ENCODE results near the gene AQP11.
"Not testable (repeated sequence)": the region's sequence is repeated elsewhere in the genome, so short reads cannot be mapped to it uniquely, and the experiment has no call there.

Gene AQP11

DNA sequence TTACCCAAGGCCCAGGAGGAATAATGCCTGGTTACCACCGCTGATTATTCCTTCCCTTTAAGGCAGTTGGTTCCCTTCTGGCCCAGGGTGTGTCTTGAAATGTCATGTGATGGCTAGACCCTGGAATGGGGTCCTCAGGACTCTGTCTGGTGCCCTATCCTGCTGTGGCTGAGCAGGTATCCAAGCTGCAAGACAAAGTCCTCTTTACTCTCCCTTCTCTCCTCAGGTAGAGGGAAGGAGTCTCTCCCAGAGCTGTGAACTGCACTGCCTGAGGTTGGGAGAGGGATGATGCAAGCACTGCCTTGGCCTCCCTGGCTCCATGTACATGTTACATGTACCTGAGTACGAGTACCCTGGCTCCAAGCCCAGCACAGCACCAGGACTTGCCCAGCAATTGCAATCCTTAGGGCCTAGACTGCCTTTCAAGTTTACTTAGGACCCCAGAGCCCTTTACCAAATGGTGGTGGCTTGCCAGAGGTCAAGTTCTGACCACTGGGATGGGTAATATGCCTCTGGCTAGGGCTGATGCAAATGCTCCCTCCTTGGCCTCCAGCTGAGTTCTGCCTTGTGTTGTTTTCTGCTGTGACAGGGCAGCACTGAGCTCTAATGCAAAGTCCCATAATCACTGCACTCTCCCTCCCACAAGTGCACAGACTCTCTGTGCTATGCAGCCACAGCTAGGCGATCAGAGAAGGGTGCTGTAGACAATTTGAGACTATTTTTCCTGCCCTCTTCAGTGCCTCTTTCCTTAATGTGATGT lies 20.7 kb upstream of the AQP11 start:
- TF ChIP-seq, protein P1, sequence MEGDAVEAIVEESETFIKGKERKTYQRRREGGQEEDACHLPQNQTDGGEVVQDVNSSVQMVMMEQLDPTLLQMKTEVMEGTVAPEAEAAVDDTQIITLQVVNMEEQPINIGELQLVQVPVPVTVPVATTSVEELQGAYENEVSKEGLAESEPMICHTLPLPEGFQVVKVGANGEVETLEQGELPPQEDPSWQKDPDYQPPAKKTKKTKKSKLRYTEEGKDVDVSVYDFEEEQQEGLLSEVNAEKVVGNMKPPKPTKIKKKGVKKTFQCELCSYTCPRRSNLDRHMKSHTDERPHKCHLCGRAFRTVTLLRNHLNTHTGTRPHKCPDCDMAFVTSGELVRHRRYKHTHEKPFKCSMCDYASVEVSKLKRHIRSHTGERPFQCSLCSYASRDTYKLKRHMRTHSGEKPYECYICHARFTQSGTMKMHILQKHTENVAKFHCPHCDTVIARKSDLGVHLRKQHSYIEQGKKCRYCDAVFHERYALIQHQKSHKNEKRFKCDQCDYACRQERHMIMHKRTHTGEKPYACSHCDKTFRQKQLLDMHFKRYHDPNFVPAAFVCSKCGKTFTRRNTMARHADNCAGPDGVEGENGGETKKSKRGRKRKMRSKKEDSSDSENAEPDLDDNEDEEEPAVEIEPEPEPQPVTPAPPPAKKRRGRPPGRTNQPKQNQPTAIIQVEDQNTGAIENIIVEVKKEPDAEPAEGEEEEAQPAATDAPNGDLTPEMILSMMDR (IDR thresholded peaks at IDR 0.05): no peak
- Mint-ChIP-seq H3K4me3 (no peak overlapping the region), H3K27me3 (ENCODE audit: low read depth, poor library complexity) (no peaks in the 10 kb centered on the region), H3K27ac (peak overlapping the region; percentile 55), H3K36me3 (ENCODE audit: low read depth) (peaks cover 25% of the 10 kb centered on the region), H3K4me1 (no peaks in the 10 kb centered on the region), H3K9me3 (peaks cover 22% of the 10 kb centered on the region)
- no peak for DNase-seq

DNA sequence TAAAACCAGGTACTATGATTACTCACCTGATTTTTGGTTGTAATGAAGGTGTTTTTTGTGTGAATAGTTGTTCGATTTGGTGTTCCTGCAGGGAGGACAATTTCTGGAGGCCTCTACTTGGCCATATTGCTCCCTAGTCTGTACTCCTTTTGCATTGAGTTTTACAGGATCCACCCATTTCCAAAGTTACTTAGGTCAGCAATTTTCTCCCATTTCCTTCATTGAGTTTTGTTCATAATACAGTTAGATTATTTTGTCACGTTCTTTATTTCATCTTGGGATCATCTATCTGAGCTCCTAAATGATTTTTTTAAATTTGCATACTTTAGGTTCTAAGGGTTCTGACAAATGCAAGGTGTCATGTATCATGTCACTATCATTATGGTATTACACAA lies 20.1 kb upstream of the AQP11 start:
- peaks cover 25% of the 10 kb centered on the region for H3K36me3 Mint-ChIP-seq (ENCODE audit: low read depth)
- H3K4me3 Mint-ChIP-seq: no peak overlapping the region
- DNase-seq: no peak
- H3K4me1 Mint-ChIP-seq: no peaks in the 10 kb centered on the region
- TF ChIP-seq, protein P1 (IDR thresholded peaks at IDR 0.05): no peak
- no peaks in the 10 kb centered on the region for H3K27me3 Mint-ChIP-seq (ENCODE audit: low read depth, poor library complexity)
- peaks cover 16% of the 10 kb centered on the region for H3K9me3 Mint-ChIP-seq
- H3K27ac Mint-ChIP-seq: no peak overlapping the region

- H3K4me3 Mint-ChIP-seq; DNase-seq; H3K27ac Mint-ChIP-seq; H3K27me3 Mint-ChIP-seq (ENCODE audit: low read depth, poor library complexity); H3K4me1 Mint-ChIP-seq; H3K9me3 Mint-ChIP-seq: not testable (repeated sequence)
- H3K36me3 Mint-ChIP-seq (ENCODE audit: low read depth): peaks cover 21% of the 10 kb centered on the region
Observed at GRCh38 chr11:77570896-77571295, 18.9 kb upstream of the AQP11 start.

DNA sequence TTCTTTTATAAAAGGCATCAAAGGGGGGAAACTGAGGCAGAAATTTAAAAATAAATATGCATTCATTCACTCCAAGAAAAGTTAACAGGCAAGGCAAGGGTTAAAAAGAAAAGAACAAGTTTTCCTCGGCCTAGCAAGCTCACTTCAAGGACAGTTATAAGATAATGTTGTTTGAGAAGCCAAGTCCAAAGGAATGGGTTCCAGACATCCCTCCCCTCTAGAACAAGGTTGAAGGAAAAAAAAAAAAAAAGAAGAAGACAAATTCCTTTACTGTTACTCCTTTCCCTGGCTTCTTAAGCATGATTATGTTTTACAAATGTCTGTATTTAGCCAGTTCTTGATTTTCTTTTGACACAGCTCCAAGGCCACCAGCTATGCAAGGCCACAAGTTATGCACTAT lies 14.3 kb upstream of the AQP11 start:
- not testable (repeated sequence) for H3K4me3 Mint-ChIP-seq; H3K4me1 Mint-ChIP-seq; H3K27ac Mint-ChIP-seq; H3K27me3 Mint-ChIP-seq (ENCODE audit: low read depth, poor library complexity); DNase-seq
- Mint-ChIP-seq H3K36me3 (ENCODE audit: low read depth) (peaks cover 31% of the 10 kb centered on the region), H3K9me3 (peaks cover 30% of the 10 kb centered on the region)

- peaks cover 80% of the 10 kb centered on the region for H3K9me3 Mint-ChIP-seq
Observed at GRCh38 chr11:77580712-77581337, 8.9 kb upstream of the AQP11 start.

DNA sequence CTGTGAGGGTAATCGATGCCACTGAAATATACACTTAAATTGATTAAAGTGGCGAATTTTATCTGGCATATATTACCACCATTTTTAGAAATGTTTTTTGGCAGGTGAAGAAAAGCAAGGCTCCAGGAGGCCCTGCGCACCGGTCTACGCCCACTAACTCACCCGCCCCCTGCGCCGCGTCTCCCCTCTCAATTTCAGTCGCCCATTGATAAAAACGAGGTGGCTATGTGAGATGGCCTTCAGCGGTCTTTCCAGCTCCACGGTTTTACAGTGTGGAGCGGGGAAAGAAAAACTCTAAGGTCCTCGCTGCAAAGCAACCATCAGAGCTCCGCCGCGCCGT lies 602 bp upstream of the AQP11 start:
- peaks cover 37% of the 10 kb centered on the region for H3K9me3 Mint-ChIP-seq
- DNase-seq: no peak
- TF ChIP-seq, protein P1 (IDR thresholded peaks at IDR 0.05): no peak
- H3K4me3 Mint-ChIP-seq: peak overlapping the region; percentile 91
- H3K4me1 Mint-ChIP-seq: peaks cover 18% of the 10 kb centered on the region
- peaks cover 41% of the 10 kb centered on the region for H3K36me3 Mint-ChIP-seq (ENCODE audit: low read depth)
- H3K27me3 Mint-ChIP-seq (ENCODE audit: low read depth, poor library complexity): peaks cover 35% of the 10 kb centered on the region
- H3K27ac Mint-ChIP-seq: peak overlapping the region; percentile 89

More at GRCh38 chr11:77580712-77581337, 8.9 kb upstream of the AQP11 start:
- TF ChIP-seq, protein P1 (IDR thresholded peaks at IDR 0.05): no peak
- Mint-ChIP-seq H3K4me3 (no peak overlapping the region), H3K27me3 (ENCODE audit: low read depth, poor library complexity) (peaks cover 3% of the 10 kb centered on the region), H3K4me1 (no peaks in the 10 kb centered on the region), H3K27ac (no peak overlapping the region), H3K36me3 (ENCODE audit: low read depth) (peaks cover 67% of the 10 kb centered on the region)
- peak; percentile 20 for DNase-seq
